Measurements from ENCODE around the gene QPCT.

Gene QPCT

DNA sequence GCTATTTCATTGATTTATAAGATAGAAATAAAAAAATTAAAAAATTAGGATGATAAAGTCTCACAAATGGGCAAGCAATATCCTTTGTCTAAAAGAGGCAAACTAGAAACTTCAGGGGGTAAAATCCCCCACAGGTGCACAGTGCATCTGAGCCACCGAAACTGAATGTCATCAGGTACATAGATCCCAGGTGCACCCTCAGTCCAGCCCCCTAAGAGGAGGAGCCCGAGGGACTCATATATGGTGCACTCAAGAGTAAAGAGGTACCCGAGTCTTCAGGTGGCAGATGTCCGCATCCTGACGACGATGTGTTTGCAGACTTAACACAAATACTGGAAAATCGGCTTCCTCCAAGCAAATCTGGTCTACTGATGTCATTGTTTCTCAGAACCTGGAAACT, 11.3 kb downstream of the QPCT start:
- H3K36me3 ChIP-seq: peaks cover 75% of the 10 kb centered on the region
- H3K4me3 ChIP-seq (ENCODE audit: low read depth in 1 of 2, low read length in 1 of 2): no peak overlapping the region
- no peaks in the 10 kb centered on the region for H3K27me3 ChIP-seq
- peaks cover 14 to 17% of the 10 kb centered on the region in 2 experiments for H3K4me1 ChIP-seq (ENCODE audit: control insufficient read depth in 1 of 2, insufficient read depth in 1 of 2, low read depth in 1 of 2, low read length in 1 of 2)
- H3K27ac ChIP-seq: no peak overlapping the region
- H3K9me3 ChIP-seq: no peaks in the 10 kb centered on the region
- TF ChIP-seq, protein P1, sequence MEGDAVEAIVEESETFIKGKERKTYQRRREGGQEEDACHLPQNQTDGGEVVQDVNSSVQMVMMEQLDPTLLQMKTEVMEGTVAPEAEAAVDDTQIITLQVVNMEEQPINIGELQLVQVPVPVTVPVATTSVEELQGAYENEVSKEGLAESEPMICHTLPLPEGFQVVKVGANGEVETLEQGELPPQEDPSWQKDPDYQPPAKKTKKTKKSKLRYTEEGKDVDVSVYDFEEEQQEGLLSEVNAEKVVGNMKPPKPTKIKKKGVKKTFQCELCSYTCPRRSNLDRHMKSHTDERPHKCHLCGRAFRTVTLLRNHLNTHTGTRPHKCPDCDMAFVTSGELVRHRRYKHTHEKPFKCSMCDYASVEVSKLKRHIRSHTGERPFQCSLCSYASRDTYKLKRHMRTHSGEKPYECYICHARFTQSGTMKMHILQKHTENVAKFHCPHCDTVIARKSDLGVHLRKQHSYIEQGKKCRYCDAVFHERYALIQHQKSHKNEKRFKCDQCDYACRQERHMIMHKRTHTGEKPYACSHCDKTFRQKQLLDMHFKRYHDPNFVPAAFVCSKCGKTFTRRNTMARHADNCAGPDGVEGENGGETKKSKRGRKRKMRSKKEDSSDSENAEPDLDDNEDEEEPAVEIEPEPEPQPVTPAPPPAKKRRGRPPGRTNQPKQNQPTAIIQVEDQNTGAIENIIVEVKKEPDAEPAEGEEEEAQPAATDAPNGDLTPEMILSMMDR (IDR thresholded peaks at IDR 0.05): no peak

DNA sequence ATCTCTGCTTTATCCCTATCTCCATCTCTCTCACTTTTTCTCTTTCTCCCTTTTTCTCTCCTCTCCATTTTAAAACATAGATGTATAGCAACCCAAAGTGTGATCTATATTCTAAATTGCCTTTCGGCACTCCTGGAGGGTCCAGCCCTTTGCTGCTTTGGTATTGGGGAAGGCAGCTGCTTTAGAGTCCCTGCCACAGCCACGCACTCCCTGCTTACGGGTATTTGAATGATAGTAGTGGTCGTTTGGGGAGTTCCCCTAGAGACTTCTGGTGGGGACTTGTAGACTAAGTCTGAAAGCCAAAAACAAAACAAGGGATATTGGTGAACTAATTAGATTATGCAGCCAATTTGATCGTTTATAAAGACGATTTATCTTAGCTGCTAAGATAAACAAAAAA, 11.9 kb downstream of the QPCT start:
- H3K27me3 ChIP-seq: no peaks in the 10 kb centered on the region
- H3K9me3 ChIP-seq: no peaks in the 10 kb centered on the region
- no peak overlapping the region for H3K27ac ChIP-seq
- TF ChIP-seq, protein P1 (IDR thresholded peaks at IDR 0.05): no peak
- H3K4me3 ChIP-seq (ENCODE audit: low read depth in 1 of 2, low read length in 1 of 2): no peak overlapping the region
- peaks cover 8 to 12% of the 10 kb centered on the region in 2 experiments for H3K4me1 ChIP-seq (ENCODE audit: control insufficient read depth in 1 of 2, insufficient read depth in 1 of 2, low read depth in 1 of 2, low read length in 1 of 2)
- H3K36me3 ChIP-seq: peaks cover 81% of the 10 kb centered on the region

DNA sequence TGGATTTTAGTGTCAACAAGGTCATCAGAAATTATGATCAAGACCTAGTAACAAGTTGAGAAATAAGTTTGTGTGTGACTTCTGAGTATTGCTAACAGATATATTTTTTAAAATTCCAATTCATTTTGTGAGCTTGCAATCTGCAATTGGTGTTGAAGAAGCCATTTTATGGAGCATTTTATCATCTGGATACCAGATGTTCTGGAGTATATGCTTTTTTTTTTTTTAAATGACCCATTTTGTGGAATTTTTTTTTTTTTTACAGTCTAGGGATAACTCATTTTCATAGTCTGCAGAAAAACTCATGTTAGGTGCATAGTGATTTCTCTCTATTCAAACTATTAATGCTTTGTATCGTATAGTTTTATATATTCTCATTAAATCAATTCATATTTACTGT, 12.6 kb downstream of the QPCT start:
- Histone ChIP-seq H3K27me3 (no peaks in the 10 kb centered on the region), H3K4me3 (ENCODE audit: low read depth in 1 of 2, low read length in 1 of 2) (no peak overlapping the region), H3K4me1 (ENCODE audit: control insufficient read depth in 1 of 2, insufficient read depth in 1 of 2, low read depth in 1 of 2, low read length in 1 of 2) (peaks cover under 1 to 4% of the 10 kb centered on the region in 2 experiments), H3K36me3 (peaks cover 88% of the 10 kb centered on the region), H3K9me3 (no peaks in the 10 kb centered on the region), H3K27ac (no peak overlapping the region)
- TF ChIP-seq, protein P1 (IDR thresholded peaks at IDR 0.05): no peak

DNA sequence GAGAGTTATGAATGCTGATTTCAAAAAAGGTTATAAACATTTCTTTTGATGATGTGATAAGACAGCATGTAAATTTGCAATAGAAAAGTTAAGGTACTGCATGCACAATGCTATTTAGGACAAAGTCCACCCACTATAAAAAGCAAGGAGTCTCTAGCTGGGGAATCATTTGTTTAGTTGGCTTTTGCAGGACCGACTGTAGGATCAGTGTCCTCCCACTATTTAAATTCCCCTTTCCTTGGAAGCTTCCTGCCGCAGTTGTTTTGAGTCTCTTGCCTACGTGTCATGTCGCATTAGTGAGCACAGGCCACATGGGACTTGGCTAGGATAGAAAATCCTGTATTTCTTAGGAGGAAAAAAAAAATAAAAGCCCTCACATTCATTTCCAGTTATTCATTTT, 13.1 kb downstream of the QPCT start:
- no peaks in the 10 kb centered on the region for H3K9me3 ChIP-seq

DNA sequence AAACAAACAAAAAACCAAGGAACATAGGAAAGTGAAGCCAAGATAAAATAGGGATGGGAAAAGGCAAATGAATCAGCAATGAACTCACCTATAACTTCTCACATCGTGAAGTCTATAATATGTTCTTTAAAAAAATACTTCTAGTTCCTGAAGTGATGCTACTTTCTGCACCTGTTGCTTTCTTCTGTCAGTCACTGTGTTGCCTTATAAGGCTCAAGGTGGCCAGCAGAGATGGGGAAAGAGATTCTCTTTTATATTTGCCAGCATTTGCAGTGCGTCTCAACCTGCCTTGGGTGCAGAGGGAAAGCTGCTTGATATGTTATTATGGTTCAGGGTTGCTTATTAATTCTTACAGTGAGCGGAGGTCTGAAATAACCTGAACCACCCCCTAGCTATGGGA, 14.0 kb downstream of the QPCT start:
- TF ChIP-seq, protein P1 (IDR thresholded peaks at IDR 0.05): no peak
- H3K4me1 ChIP-seq (ENCODE audit: control insufficient read depth in 1 of 2, insufficient read depth in 1 of 2, low read depth in 1 of 2, low read length in 1 of 2): no peaks in the 10 kb centered on the region

More for the DNA sequence above, 13.1 kb downstream of the QPCT start:
- TF ChIP-seq, protein P1 (IDR thresholded peaks at IDR 0.05): no peak
- Histone ChIP-seq H3K27me3 (no peaks in the 10 kb centered on the region), H3K27ac (no peak overlapping the region), H3K36me3 (peaks cover 90% of the 10 kb centered on the region), H3K4me1 (ENCODE audit: control insufficient read depth in 1 of 2, insufficient read depth in 1 of 2, low read depth in 1 of 2, low read length in 1 of 2) (no peaks in the 10 kb centered on the region), H3K4me3 (ENCODE audit: low read depth in 1 of 2, low read length in 1 of 2) (no peak overlapping the region)

More for the DNA sequence above, 14.0 kb downstream of the QPCT start:
- Histone ChIP-seq H3K4me3 (ENCODE audit: low read depth in 1 of 2, low read length in 1 of 2) (no peak overlapping the region), H3K9me3 (no peaks in the 10 kb centered on the region), H3K27ac (peak overlapping the region; percentile 30), H3K36me3 (peaks cover 88% of the 10 kb centered on the region), H3K27me3 (no peaks in the 10 kb centered on the region)

All from neutrophil (primary cell).